Midbrain (tissue), 1 donor: Measurements from ENCODE around the gene TM7SF2.
"Not testable (repeated sequence)": the region's sequence is repeated elsewhere in the genome, so short reads cannot be mapped to it uniquely, and the experiment has no call there.

Experiments
- DNase-seq: peaks from one replicate; lab custom pipeline; 2025; lab: John Stamatoyannopoulos, UW

The TM7SF2 gene

DNA sequence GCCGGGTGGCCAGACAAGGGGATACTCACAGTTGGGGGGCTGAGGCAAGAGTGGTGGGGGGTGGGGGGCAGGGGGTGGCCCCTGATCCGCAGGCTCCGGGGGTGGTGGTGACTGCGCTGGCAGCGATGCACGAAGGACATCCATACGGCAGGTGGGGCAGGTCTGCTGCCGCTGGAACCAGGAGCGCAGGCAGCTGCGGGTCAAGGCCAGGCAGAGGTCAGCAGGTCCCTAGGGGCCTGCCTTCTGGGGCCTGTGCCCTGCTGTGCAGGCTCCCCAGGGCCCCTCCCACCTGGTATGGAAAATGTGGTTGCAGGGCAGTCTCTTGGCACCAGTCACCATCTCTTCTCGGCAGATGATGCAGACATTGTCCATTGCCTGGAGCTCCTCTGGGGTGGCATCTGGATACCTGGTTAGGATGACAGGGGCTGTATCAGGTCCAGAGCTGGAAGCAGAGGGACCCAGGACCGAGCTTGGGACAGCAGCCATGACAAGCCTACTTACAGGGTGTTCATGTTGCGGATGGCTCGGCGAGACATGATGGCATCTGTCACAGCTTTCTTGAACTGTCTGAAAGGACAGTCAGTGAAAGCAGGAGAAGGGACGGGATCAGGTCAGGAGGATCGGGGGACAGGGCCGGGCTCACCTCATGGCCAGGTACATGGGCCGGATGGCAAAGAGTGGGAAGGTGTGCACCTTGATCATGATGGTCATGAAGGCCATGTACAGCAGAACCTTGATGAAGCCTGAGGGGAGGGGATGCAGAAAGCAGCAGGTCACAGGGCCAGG lies 19.2 kb downstream of the TM7SF2 start:
- DNase-seq, result no peak

DNA sequence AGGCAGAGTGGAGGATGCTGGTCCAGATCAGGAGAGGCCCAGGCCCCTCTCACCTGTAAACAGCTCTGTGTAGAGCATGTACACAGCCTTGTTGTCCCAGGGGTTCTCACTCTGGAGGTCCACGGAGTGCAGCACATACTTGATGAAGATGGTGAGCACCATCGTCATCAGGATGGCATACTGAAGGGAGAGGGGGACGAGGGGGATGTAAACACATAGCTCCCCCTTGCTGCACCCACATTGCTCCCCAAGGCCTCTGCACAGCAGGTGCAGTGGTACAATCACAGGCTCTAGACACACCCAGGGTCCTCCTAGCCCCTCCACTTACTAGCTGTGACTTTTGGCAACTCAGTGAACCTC lies 19.7 kb downstream of the TM7SF2 start:
- no peak for DNase-seq

GRCh38 chr11:65131895-65132237 lies 20.2 kb downstream of the TM7SF2 start:
- DNase-seq, result no peak

DNA sequence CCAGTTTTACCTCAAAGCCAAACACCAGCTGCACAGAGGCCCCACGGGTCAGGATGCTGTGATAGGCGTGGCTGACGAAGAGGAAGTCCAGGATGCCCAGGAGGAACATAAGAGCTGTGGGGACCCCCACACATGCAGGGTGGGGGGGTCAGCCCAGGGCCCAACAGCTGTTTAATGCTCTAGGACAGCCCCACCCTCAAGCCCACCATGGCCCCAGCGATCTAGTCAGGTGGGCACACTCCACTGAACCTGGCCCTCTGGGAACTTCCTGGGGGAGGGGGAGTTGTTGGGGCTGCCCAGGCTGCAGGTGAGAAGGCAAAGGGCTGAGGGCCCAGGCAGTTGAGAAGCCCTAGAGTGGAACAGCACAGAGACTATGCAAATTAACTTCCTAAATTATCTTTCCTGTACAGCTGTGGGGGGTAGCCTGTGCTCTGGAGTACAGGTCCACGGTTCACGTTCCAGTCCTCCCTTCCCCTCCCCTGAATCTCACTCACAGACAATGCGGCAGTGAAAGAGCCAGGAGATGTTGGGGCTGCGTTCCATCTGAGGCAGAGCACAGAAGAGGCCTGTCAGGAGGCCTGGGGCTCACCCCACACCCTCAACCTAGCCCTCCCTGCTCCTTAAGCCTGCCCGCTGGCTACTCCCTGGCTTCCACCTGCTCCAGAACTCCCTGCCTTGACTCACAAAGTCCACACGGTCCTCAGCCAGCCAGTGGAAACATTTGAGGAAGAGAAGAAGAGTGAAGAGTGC lies 20.7 kb downstream of the TM7SF2 start:
- no peak for DNase-seq

GRCh38 chr11:65132988-65133700 lies 21.5 kb downstream of the TM7SF2 start:
- no peak for DNase-seq

- no peak for DNase-seq
These were observed 22.1 kb downstream of the TM7SF2 start for GRCh38 chr11:65133724-65134123.

- peak; percentile 93 for DNase-seq
These were observed 22.7 kb downstream of the TM7SF2 start, which contains the start of gene SYVN1 for GRCh38 chr11:65134240-65134951. TSS of gene SYVN1 (minus strand) at chr11:65134519. CDS start at chr11:65133601, 918 bp downstream.

- DNase-seq, result peak; percentile 93
These were observed 23.4 kb downstream of the TM7SF2 start for GRCh38 chr11:65134952-65135632.

GRCh38 chr11:65135633-65136145 lies 24.0 kb downstream of the TM7SF2 start:
- DNase-seq, result no peak

- DNase-seq, result no peak
These were observed 24.9 kb downstream of the TM7SF2 start for GRCh38 chr11:65136515-65137096.

GRCh38 chr11:65141896-65142494 lies 30.3 kb downstream of the TM7SF2 start:
- DNase-seq, result no peak

GRCh38 chr11:65147352-65148075 lies 35.8 kb downstream of the TM7SF2 start:
- no peak for DNase-seq

GRCh38 chr11:65148657-65149056 lies 37.0 kb downstream of the TM7SF2 start:
- no peak for DNase-seq

DNA sequence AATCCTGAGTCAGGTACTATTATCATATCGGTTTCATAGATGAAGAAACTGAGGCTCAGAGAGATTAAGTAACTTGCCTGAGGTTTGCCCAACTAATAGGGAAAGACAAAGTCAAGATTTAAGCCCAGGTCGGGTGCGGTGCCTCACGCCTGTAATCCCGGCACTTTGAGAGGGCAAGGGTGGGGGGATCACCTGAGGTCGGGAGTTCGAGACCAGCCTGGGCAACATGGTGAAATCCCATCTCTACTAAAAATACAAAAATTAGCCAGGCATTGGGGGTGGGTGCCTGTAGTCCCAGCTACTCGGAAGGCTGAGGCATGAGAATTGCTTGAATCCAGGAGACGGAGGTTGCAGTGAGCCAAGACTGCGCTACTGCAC lies 38.4 kb downstream of the TM7SF2 start:
- DNase-seq, result not testable (repeated sequence)

DNA sequence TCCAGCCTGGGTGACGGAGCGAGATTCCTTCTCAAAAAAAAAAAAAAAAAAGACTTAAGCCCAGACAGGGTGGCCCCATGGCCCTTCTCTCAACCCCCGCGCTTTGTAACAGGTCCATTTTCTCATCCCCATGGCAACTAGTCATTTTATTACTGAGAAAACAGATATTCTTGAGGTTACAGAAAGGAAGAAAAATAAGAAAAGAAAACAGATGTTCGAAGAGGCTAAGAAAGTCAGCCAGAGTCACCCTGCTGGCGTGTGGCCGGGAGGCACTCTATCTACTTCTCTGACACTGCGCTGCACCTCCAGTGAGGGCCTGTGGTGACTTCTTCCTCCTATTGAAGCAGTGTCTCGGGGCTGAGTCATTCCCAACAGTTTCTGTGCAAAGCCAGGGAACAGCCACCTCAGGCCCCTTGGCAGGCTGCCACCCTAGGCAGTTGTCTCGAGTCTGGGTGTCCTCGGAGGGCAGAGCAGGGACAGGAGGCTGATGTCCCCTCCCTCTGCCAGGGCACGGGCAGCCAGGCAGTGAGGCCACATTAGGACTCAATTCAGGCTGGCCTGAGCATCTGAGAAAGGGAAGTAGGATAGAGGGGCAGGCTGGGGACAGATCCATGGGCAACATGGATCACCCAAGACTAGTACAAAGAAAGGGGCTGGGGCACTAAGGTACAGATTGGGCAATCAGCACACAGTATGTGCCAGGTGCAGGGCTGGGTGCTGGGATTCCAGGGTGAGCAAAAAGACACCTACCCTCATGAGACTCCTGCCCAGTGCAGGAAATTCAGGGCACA lies 39.0 kb downstream of the TM7SF2 start:
- peak; percentile 78 for DNase-seq

DNA sequence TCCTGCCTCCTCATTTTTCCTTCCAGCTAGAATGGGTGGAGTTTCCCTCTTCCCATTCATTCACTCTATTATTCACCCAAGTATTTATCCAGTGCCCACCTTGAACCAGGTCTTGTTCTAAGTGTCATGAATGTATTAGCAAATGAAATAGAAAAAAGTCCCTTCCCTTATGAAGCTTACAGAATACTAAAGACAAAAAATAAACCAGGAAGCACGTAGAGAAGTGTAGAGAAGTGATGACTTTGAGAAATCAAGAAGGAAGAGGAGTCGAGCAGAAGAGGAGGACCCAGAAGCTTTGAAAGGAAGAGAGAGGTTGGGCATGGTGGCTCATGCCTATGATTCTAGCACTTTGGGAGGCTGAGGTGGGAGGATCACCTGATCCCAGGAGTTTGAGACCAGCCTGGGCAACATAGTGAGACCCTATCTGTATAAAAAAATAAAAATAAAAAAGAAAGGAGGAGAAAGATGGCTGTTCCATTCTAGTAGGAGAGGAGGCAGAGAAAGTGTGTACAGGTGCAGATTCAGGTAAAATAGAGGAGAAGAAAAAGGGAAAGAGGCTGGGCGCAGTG lies 39.7 kb downstream of the TM7SF2 start:
- DNase-seq, result no peak

DNA sequence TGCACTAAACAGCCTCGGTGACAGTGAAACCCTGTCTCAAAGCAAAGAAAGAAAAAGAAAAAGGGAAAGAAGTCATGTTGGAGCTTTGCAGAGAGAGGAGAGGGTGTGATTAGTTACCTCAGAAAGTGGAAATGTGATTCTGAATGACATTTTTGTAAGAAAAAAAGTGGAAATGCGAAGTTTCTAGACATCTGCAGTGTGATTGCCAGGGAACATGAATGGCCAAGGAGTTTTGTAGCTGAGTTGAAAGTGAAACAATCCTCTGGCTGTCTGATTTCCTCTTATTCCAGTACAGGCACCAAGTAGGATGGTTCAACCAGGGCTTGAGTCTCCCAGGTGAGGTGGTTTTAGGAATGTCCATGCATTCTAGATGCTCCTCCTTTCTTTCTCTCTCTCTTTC lies 40.5 kb downstream of the TM7SF2 start:
- no peak for DNase-seq

DNA sequence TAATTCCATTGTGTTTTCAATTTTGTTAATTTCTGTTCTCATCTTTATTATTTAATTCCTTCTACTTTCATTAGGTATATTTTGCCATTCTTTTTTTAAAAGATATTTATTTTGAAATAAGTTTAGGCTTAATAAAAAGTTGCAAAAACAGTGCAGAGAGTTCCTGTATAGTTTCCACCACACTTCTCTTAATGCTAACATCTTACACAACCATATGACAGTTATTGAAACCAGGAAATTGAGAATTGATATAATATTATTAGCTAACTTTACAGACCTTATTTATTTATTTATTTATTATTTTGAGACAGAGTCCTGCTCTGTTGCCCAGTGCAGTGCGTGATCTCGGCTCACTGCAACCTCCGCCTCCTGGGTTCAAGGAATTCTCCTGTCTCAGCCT lies 44.6 kb downstream of the TM7SF2 start:
- DNase-seq, result no peak

- no peak for DNase-seq
These were observed 45.3 kb downstream of the TM7SF2 start for GRCh38 chr11:65156926-65157325.
